Endothelial cell of umbilical vein (primary cell): Measurements from ENCODE around the gene SNAPIN.

Experiments
- POLR2A ChIP-seq: IDR thresholded peaks from 2 replicates; pipeline ENCODE4 v1.6.1; 2012; ENCODE audit warnings: low read depth, mild to moderate bottlenecking, control low read depth, low read length
- POLR2AphosphoS5 ChIP-seq: IDR thresholded peaks from 2 replicates; pipeline ENCODE4 v1.6.1; 2012; ENCODE audit warnings: low read depth, mild to moderate bottlenecking, control low read depth, low read length, moderate library complexity; ENCODE audit not compliant: insufficient read depth
- TF ChIP-seq, protein P1 (sequence below), 2 donors: IDR thresholded peaks; 1 replicate in 1 of 2; 2 replicates in 1 of 2; pipeline ENCODE4 v1.5.1; 2011; ENCODE audit warnings: low read length in 2 of 2, mild to moderate bottlenecking in 2 of 2, moderate library complexity in 2 of 2, control low read depth in 1 of 2, inconsistent platforms in 1 of 2, low read depth in 1 of 2; ENCODE audit not compliant: insufficient read depth in 1 of 2; ENCODE audit errors: extremely low read depth in 1 of 2

DNA sequence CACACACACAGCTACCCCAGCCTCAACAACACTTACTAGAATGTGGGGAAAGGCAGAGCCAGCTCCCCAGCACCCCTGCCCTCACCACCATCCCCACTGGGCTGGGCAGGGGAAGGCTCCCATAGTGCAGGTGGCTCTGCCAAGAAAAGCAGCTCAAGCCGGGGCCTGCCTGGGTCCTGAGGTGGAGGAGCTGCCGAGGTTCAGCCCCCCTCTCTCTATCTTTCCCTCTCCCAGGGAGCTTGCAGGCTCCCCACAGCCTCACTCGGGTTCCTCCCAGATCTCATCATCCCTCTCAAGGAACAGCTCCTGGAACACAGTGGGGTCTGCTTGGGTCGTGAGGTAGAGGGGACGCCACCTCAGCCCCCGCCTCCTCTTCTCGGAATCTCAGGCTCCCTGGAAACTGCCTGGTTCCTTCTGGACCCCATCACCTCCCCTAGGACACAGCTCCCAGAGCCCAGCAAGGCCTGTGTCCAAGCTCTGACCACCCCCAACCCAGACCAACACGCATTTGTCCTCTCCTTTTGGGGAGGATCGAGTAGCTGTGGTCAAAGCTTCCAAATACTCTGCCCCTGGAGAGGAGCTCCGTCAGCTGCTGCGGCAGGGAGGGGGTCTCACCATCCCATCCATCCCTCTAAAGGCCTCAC is 46.3 kb upstream of the SNAPIN start:
- TF ChIP-seq, protein P1, sequence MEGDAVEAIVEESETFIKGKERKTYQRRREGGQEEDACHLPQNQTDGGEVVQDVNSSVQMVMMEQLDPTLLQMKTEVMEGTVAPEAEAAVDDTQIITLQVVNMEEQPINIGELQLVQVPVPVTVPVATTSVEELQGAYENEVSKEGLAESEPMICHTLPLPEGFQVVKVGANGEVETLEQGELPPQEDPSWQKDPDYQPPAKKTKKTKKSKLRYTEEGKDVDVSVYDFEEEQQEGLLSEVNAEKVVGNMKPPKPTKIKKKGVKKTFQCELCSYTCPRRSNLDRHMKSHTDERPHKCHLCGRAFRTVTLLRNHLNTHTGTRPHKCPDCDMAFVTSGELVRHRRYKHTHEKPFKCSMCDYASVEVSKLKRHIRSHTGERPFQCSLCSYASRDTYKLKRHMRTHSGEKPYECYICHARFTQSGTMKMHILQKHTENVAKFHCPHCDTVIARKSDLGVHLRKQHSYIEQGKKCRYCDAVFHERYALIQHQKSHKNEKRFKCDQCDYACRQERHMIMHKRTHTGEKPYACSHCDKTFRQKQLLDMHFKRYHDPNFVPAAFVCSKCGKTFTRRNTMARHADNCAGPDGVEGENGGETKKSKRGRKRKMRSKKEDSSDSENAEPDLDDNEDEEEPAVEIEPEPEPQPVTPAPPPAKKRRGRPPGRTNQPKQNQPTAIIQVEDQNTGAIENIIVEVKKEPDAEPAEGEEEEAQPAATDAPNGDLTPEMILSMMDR (IDR thresholded peaks at IDR 0.05; ENCODE audit: extremely low read depth in 1 of 2, insufficient read depth in 1 of 2, low read depth in 1 of 2, low read length in 2 of 2), result no peak
- no peak for TF ChIP-seq POLR2A
- no peak for TF ChIP-seq POLR2AphosphoS5
